GM12801 (cell line): Measurements from ENCODE around the gene ATAT1.

Source experiments
- CTCF ChIP-seq: IDR thresholded peaks from one replicate; pipeline ENCODE4 v1.5.1; 2011; ENCODE audit warnings: control low read depth; ENCODE audit not compliant: insufficient read length; ENCODE audit errors: extremely low read depth

ATAT1 gene

DNA sequence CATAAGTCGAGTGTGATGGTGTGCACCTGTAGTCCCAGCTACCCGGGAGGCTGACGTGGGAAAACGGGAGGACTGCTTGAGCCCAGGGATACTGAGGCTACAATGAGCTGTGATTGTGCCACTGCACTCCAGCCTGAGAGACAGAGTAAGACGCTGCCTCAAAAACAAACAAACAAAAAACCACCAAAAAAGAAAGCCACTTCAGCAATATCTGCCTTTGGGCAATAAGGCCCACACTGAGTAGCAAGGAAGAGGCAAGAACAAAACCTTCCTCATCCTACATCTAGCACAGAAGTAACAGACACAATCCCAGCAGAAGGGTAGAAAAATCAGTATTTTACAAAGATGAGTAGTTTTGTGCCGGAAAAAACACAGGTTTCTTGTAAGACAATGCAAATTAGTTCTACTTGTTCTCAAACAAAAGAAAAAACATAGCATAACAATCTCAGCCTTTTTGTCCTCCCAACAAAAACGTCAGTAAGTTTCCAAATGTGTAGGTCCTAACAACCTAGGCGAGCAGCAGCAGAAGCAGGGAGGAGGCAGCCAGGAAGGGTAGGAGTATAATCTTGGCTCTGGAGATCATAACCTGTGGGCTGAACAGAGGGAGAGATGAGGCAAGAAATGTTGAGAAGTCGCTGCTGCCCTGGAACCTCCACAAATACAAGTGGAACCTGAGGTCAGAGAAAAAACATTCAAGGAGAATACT, 15.4 kb upstream of the ATAT1 start:
- TF ChIP-seq CTCF, result no peak

GRCh38 chr6:30611856-30612194, 14.8 kb upstream of the ATAT1 start:
- TF ChIP-seq CTCF, result no peak

GRCh38 chr6:30612213-30612612, 14.5 kb upstream of the ATAT1 start:
- TF ChIP-seq CTCF, result no peak

DNA sequence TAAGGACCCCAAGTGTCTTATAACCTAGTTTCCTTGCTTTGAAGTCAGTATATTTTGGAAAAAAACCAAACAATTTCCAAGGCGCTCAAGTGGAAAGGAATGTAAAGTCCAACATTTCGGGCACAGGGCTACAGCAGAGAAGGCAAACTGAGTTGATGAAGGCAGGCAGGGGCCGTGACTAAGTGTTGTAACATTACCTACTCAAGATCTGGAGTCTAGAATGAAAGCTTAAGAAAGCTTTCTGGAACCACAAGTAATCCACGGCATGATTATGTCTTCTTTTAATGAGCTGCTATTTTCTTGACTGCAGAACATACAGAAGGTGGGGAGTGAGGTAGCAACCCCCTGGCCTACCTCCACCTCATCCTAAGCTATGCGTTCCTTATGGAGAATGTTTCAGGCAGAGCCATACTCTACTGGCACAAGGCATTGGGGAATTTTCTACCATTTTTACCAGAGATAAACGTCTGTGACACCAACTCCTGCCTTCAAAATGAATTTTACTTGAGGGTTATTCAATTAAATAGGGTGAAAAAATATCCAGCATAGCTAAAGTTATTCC, 13.9 kb upstream of the ATAT1 start:
- no peak for TF ChIP-seq CTCF

- TF ChIP-seq CTCF, result no peak
Measured at GRCh38 chr6:30613251-30614043, 13.2 kb upstream of the ATAT1 start.

DNA sequence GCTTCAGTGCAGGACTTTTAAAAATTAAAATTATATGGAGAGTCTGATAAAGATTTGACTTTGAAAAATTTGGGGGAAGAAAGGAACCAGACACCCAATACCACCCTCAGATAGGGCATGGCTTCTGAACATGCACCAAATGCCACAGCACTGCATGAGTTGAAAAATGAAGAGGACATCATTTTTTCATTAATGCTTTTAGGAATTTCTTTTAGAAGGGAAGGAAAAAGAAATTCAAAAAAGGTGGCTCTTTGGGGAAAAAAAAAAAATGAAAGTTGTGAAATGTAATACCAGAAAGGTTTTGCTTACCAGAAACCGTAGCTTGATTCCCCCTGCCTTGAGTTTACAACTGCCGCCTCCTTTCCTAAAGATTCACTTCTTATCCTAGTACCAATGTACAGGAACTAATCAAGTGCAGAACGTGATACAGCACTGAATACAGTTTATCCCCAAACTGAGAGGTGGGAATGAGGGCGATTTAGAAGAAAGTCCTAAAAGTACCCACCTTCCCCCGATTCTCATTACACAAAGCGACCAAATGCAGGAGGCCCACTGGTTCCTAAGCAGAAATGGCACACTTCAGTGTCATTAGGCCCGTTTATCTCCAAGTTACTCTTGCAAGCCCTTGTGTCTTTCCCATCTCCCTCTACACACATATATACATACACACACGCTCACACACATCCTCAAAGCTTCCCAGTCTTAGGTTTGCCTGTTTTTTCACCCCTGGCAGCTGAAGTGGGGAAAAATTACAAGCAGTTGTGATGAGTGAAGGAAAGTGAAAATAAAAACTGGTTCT, 12.4 kb upstream of the ATAT1 start:
- TF ChIP-seq CTCF, result no peak

GRCh38 chr6:30614843-30615218, 11.8 kb upstream of the ATAT1 start:
- TF ChIP-seq CTCF, result no peak
